ENCODE measurements around the gene PCDH17. TPM values are rescaled to one million over a fixed set of nuclear protein-coding genes. Genes with fewer than 3 reads are reported as not detected.

The PCDH17 gene
- total RNA-seq, 1 experiment from 2014 or later: 0.85 TPM

DNA sequence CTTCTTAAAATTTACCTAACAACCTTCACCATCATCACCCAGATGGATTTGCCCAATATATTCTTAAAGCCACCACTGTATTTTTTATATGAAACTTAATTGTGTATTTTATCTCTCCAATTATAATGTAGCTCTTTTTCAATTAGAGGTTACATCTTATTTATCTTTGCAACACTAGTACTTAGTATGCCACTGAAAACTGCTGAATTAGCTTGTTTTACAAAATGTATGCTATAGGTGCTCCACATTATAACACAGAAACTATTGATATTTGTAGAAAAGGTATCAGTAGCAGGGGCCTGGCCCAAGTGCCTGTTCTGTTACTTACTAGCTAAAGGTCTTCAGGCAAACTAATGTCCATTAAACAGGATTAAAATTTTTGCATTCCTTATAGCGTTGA is 35.8 kb upstream of the PCDH17 start (continued):
- TF ChIP-seq, protein P1, sequence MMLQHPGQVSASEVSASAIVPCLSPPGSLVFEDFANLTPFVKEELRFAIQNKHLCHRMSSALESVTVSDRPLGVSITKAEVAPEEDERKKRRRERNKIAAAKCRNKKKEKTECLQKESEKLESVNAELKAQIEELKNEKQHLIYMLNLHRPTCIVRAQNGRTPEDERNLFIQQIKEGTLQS (CRISPR knock-in tag; conservative IDR thresholded peaks at IDR 0.05): no peak
- no peak for TF ChIP-seq ZBTB21 (CRISPR knock-in tag; IDR thresholded peaks at IDR 0.05; ENCODE audit: borderline replicate concordance)

DNA sequence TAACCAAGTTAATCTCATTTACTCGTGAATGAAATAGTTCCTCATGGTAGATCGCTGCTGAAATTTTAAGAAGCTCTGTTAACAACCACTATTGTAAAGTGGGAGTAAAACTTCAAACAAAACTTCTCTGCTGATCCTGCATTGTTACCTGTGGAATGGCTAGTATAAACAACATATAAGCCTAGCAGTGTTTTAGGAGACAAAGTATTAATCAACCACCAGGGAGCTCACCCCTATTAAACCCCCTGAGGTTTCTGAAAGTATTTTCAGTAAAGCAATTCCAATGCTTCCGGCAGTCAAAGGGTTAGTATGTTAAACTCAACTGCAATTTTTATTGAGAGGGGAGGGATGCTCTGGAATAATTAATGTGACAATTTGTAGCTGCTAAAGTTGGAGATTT is 30.0 kb upstream of the PCDH17 start:
- Mint-ChIP-seq H3K36me3 (no peaks in the 10 kb centered on the region), H3K4me3 (no peak overlapping the region), H3K4me1 (peaks cover 36% of the 10 kb centered on the region), H3K27me3 (ENCODE audit: low read depth) (no peaks in the 10 kb centered on the region), H3K9me3 (no peaks in the 10 kb centered on the region; the same call in 1 of the 2 replicates), H3K27ac (peak overlapping the region; percentile 46)
- CTCF ChIA-PET: interaction anchor here (1.0 to 3.4 kb wide), 4 partner anchors 23 to 33 kb away, joined by 3 to 27 read pairs (median 4); no protein-coding TSS in a partner anchor
- peak; percentile 64 for ATAC-seq
- POLR2A ChIA-PET: no interaction called here
- DNase-seq (ENCODE audit: low spot score): no peak
- no peak for TF ChIP-seq RELA (CRISPR knock-in tag; IDR thresholded peaks at IDR 0.05; ENCODE audit: borderline replicate concordance)
- TF ChIP-seq, protein P2, sequence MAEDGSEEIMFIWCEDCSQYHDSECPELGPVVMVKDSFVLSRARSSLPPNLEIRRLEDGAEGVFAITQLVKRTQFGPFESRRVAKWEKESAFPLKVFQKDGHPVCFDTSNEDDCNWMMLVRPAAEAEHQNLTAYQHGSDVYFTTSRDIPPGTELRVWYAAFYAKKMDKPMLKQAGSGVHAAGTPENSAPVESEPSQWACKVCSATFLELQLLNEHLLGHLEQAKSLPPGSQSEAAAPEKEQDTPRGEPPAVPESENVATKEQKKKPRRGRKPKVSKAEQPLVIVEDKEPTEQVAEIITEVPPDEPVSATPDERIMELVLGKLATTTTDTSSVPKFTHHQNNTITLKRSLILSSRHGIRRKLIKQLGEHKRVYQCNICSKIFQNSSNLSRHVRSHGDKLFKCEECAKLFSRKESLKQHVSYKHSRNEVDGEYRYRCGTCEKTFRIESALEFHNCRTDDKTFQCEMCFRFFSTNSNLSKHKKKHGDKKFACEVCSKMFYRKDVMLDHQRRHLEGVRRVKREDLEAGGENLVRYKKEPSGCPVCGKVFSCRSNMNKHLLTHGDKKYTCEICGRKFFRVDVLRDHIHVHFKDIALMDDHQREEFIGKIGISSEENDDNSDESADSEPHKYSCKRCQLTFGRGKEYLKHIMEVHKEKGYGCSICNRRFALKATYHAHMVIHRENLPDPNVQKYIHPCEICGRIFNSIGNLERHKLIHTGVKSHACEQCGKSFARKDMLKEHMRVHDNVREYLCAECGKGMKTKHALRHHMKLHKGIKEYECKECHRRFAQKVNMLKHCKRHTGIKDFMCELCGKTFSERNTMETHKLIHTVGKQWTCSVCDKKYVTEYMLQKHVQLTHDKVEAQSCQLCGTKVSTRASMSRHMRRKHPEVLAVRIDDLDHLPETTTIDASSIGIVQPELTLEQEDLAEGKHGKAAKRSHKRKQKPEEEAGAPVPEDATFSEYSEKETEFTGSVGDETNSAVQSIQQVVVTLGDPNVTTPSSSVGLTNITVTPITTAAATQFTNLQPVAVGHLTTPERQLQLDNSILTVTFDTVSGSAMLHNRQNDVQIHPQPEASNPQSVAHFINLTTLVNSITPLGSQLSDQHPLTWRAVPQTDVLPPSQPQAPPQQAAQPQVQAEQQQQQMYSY (CRISPR knock-in tag; IDR thresholded peaks at IDR 0.05): no peak
- TF ChIP-seq, protein P3, sequence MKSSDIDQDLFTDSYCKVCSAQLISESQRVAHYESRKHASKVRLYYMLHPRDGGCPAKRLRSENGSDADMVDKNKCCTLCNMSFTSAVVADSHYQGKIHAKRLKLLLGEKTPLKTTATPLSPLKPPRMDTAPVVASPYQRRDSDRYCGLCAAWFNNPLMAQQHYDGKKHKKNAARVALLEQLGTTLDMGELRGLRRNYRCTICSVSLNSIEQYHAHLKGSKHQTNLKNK (CRISPR knock-in tag; IDR thresholded peaks at IDR 0.05): no peak
- TF ChIP-seq CREB1 (CRISPR knock-in tag; IDR thresholded peaks at IDR 0.05): no peak
- no peak for TF ChIP-seq ATF1 (CRISPR knock-in tag; IDR thresholded peaks at IDR 0.05)
- no peak for TF ChIP-seq IRF2 (CRISPR knock-in tag; IDR thresholded peaks at IDR 0.05; ENCODE audit: borderline replicate concordance, low read depth)
- TF ChIP-seq, protein P4, sequence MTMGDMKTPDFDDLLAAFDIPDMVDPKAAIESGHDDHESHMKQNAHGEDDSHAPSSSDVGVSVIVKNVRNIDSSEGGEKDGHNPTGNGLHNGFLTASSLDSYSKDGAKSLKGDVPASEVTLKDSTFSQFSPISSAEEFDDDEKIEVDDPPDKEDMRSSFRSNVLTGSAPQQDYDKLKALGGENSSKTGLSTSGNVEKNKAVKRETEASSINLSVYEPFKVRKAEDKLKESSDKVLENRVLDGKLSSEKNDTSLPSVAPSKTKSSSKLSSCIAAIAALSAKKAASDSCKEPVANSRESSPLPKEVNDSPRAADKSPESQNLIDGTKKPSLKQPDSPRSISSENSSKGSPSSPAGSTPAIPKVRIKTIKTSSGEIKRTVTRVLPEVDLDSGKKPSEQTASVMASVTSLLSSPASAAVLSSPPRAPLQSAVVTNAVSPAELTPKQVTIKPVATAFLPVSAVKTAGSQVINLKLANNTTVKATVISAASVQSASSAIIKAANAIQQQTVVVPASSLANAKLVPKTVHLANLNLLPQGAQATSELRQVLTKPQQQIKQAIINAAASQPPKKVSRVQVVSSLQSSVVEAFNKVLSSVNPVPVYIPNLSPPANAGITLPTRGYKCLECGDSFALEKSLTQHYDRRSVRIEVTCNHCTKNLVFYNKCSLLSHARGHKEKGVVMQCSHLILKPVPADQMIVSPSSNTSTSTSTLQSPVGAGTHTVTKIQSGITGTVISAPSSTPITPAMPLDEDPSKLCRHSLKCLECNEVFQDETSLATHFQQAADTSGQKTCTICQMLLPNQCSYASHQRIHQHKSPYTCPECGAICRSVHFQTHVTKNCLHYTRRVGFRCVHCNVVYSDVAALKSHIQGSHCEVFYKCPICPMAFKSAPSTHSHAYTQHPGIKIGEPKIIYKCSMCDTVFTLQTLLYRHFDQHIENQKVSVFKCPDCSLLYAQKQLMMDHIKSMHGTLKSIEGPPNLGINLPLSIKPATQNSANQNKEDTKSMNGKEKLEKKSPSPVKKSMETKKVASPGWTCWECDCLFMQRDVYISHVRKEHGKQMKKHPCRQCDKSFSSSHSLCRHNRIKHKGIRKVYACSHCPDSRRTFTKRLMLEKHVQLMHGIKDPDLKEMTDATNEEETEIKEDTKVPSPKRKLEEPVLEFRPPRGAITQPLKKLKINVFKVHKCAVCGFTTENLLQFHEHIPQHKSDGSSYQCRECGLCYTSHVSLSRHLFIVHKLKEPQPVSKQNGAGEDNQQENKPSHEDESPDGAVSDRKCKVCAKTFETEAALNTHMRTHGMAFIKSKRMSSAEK (CRISPR knock-in tag; IDR thresholded peaks at IDR 0.05; ENCODE audit: borderline replicate concordance): no peak
- TF ChIP-seq CBFB (CRISPR knock-in tag; IDR thresholded peaks at IDR 0.05; ENCODE audit: low read depth): no peak
- TF ChIP-seq, protein P5, sequence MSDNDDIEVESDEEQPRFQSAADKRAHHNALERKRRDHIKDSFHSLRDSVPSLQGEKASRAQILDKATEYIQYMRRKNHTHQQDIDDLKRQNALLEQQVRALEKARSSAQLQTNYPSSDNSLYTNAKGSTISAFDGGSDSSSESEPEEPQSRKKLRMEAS (CRISPR knock-in tag; IDR thresholded peaks at IDR 0.05): no peak
- TF ChIP-seq, protein P6, sequence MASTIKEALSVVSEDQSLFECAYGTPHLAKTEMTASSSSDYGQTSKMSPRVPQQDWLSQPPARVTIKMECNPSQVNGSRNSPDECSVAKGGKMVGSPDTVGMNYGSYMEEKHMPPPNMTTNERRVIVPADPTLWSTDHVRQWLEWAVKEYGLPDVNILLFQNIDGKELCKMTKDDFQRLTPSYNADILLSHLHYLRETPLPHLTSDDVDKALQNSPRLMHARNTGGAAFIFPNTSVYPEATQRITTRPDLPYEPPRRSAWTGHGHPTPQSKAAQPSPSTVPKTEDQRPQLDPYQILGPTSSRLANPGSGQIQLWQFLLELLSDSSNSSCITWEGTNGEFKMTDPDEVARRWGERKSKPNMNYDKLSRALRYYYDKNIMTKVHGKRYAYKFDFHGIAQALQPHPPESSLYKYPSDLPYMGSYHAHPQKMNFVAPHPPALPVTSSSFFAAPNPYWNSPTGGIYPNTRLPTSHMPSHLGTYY (CRISPR knock-in tag; IDR thresholded peaks at IDR 0.05): no peak
- TF ChIP-seq SMAD4 (CRISPR knock-in tag; IDR thresholded peaks at IDR 0.05): no peak
- TF ChIP-seq, protein P7, sequence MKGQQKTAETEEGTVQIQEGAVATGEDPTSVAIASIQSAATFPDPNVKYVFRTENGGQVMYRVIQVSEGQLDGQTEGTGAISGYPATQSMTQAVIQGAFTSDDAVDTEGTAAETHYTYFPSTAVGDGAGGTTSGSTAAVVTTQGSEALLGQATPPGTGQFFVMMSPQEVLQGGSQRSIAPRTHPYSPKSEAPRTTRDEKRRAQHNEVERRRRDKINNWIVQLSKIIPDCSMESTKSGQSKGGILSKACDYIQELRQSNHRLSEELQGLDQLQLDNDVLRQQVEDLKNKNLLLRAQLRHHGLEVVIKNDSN (CRISPR knock-in tag; IDR thresholded peaks at IDR 0.05): no peak
- TF ChIP-seq, protein P8, sequence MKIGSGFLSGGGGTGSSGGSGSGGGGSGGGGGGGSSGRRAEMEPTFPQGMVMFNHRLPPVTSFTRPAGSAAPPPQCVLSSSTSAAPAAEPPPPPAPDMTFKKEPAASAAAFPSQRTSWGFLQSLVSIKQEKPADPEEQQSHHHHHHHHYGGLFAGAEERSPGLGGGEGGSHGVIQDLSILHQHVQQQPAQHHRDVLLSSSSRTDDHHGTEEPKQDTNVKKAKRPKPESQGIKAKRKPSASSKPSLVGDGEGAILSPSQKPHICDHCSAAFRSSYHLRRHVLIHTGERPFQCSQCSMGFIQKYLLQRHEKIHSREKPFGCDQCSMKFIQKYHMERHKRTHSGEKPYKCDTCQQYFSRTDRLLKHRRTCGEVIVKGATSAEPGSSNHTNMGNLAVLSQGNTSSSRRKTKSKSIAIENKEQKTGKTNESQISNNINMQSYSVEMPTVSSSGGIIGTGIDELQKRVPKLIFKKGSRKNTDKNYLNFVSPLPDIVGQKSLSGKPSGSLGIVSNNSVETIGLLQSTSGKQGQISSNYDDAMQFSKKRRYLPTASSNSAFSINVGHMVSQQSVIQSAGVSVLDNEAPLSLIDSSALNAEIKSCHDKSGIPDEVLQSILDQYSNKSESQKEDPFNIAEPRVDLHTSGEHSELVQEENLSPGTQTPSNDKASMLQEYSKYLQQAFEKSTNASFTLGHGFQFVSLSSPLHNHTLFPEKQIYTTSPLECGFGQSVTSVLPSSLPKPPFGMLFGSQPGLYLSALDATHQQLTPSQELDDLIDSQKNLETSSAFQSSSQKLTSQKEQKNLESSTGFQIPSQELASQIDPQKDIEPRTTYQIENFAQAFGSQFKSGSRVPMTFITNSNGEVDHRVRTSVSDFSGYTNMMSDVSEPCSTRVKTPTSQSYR (CRISPR knock-in tag; IDR thresholded peaks at IDR 0.05): no peak
- TF ChIP-seq, protein P9, sequence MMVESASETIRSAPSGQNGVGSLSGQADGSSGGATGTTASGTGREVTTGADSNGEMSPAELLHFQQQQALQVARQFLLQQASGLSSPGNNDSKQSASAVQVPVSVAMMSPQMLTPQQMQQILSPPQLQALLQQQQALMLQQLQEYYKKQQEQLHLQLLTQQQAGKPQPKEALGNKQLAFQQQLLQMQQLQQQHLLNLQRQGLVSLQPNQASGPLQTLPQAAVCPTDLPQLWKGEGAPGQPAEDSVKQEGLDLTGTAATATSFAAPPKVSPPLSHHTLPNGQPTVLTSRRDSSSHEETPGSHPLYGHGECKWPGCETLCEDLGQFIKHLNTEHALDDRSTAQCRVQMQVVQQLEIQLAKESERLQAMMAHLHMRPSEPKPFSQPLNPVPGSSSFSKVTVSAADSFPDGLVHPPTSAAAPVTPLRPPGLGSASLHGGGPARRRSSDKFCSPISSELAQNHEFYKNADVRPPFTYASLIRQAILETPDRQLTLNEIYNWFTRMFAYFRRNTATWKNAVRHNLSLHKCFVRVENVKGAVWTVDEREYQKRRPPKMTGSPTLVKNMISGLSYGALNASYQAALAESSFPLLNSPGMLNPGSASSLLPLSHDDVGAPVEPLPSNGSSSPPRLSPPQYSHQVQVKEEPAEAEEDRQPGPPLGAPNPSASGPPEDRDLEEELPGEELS (CRISPR knock-in tag; IDR thresholded peaks at IDR 0.05): no peak
- TF ChIP-seq NR3C1 (CRISPR knock-in tag; conservative IDR thresholded peaks at IDR 0.05; ENCODE audit: low read depth): no peak
- TF ChIP-seq TP53 (CRISPR knock-in tag; IDR thresholded peaks at IDR 0.05): no peak

Measured in WTC11 (cell line).